Jurkat, Clone E6-1 (cell line): ENCODE results near the gene NRCAM.
A peak's percentile ranks its signal among the peaks of the same experiment; 100 is the strongest.

ENCODE experiments used
- DNase-seq: peaks from one replicate; pipeline ENCODE4 v3.0.0-alpha.2; 2011; ENCODE audit warnings: low read depth, low spot score
- H3K4me3 ChIP-seq: 2 replicates; pipeline ENCODE4 v1.5.1; 2011; ENCODE audit warnings: mild to moderate bottlenecking, low read length, control low read depth, moderate library complexity

The NRCAM gene

GRCh38 chr7:108135446-108136190 is 320.6 kb downstream of the NRCAM start:
- peak; percentile 47 for DNase-seq
- no peak overlapping the region for H3K4me3 ChIP-seq

- DNase-seq, result no peak
- no peak overlapping the region for H3K4me3 ChIP-seq
Measured at GRCh38 chr7:108134486-108134885, 321.8 kb downstream of the NRCAM start.

GRCh38 chr7:108132551-108133265 is 323.5 kb downstream of the NRCAM start:
- no peak for DNase-seq
- H3K4me3 ChIP-seq, result no peak overlapping the region

- DNase-seq, result no peak
- no peak within 1 kb of the TSS for H3K4me3 ChIP-seq
Measured at GRCh38 chr7:108130261-108130660, 326.0 kb downstream of the NRCAM start, which contains the start of gene LAMB4. TSS of gene LAMB4 (minus strand) at chr7:108130361. CDS start at chr7:108123164, 7,197 bp downstream.

GRCh38 chr7:108129018-108129965 is 326.9 kb downstream of the NRCAM start:
- no peak for DNase-seq
- H3K4me3 ChIP-seq, result no peak overlapping the region

- no peak overlapping the region for H3K4me3 ChIP-seq
- no peak for DNase-seq
Measured at GRCh38 chr7:108128514-108128913, 327.7 kb downstream of the NRCAM start.

- no peak for DNase-seq
- no peak overlapping the region for H3K4me3 ChIP-seq
Measured at GRCh38 chr7:108127461-108127860, 328.8 kb downstream of the NRCAM start.

- no peak for DNase-seq
- H3K4me3 ChIP-seq, result no peak overlapping the region
Measured at GRCh38 chr7:108124820-108125219, 331.4 kb downstream of the NRCAM start.

GRCh38 chr7:108122181-108122580 is 334.1 kb downstream of the NRCAM start:
- no peak overlapping the region for H3K4me3 ChIP-seq
- DNase-seq, result no peak

- no peak overlapping the region for H3K4me3 ChIP-seq
- DNase-seq, result no peak
Measured at GRCh38 chr7:108120933-108121332, 335.3 kb downstream of the NRCAM start.

GRCh38 chr7:108120196-108120595 is 336.0 kb downstream of the NRCAM start:
- H3K4me3 ChIP-seq, result no peak overlapping the region
- DNase-seq, result no peak

GRCh38 chr7:108118959-108119358 is 337.3 kb downstream of the NRCAM start:
- no peak overlapping the region for H3K4me3 ChIP-seq
- no peak for DNase-seq

GRCh38 chr7:108114117-108114841 is 342.0 kb downstream of the NRCAM start:
- DNase-seq, result peak; percentile 17
- no peak overlapping the region for H3K4me3 ChIP-seq

GRCh38 chr7:108112683-108113082 is 343.6 kb downstream of the NRCAM start:
- no peak overlapping the region for H3K4me3 ChIP-seq
- no peak for DNase-seq

- DNase-seq, result no peak
Measured at GRCh38 chr7:108109221-108109908, 346.9 kb downstream of the NRCAM start.

GRCh38 chr7:108108131-108108530 is 348.1 kb downstream of the NRCAM start:
- no peak for DNase-seq
- no peak overlapping the region for H3K4me3 ChIP-seq

More at GRCh38 chr7:108109221-108109908, 346.9 kb downstream of the NRCAM start:
- no peak overlapping the region for H3K4me3 ChIP-seq

- H3K4me3 ChIP-seq, result no peak overlapping the region
- DNase-seq, result no peak
Measured at GRCh38 chr7:108104324-108104723, 351.9 kb downstream of the NRCAM start.

- no peak for DNase-seq
Measured at GRCh38 chr7:108103558-108104298, 352.5 kb downstream of the NRCAM start.

More at GRCh38 chr7:108103558-108104298, 352.5 kb downstream of the NRCAM start:
- no peak overlapping the region for H3K4me3 ChIP-seq
